ENCODE results near the gene SARDH.

The SARDH gene

GRCh38 chr9:133692364-133692985 lies 45.7 kb downstream of the SARDH start:
- no peak for TF ChIP-seq EZH2 (IDR thresholded peaks at IDR 0.05; ENCODE audit: borderline replicate concordance, low read length)
- TF ChIP-seq, protein P1, sequence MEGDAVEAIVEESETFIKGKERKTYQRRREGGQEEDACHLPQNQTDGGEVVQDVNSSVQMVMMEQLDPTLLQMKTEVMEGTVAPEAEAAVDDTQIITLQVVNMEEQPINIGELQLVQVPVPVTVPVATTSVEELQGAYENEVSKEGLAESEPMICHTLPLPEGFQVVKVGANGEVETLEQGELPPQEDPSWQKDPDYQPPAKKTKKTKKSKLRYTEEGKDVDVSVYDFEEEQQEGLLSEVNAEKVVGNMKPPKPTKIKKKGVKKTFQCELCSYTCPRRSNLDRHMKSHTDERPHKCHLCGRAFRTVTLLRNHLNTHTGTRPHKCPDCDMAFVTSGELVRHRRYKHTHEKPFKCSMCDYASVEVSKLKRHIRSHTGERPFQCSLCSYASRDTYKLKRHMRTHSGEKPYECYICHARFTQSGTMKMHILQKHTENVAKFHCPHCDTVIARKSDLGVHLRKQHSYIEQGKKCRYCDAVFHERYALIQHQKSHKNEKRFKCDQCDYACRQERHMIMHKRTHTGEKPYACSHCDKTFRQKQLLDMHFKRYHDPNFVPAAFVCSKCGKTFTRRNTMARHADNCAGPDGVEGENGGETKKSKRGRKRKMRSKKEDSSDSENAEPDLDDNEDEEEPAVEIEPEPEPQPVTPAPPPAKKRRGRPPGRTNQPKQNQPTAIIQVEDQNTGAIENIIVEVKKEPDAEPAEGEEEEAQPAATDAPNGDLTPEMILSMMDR (IDR thresholded peaks at IDR 0.05; ENCODE audit: low read length) = no peak
- Histone ChIP-seq H3K79me2 (ENCODE audit: insufficient read depth, low read length) (no peaks in the 10 kb centered on the region), H3K4me1 (ENCODE audit: insufficient read depth, low read length, severe bottlenecking) (no peaks in the 10 kb centered on the region), H3K27me3 (ENCODE audit: insufficient read depth, low read length) (0 out of 2 replicates have a peak, but pooled peaks cover 17% of the 10 kb centered on the region), H3K4me3 (ENCODE audit: low read depth, low read length, poor library complexity, severe bottlenecking) (no peak overlapping the region), H2AFZ (ENCODE audit: low read length) (no peak overlapping the region), H4K20me1 (ENCODE audit: insufficient read depth, low read length) (no peaks in the 10 kb centered on the region), H3K9me2 (ENCODE audit: low read depth, low read length) (no peaks in the 10 kb centered on the region), H3F3A (ENCODE audit: insufficient read depth, low read length) (no peaks in the 10 kb centered on the region), H3K9me3 (ENCODE audit: low read length) (no peaks in the 10 kb centered on the region), H3K27ac (ENCODE audit: low read depth, low read length, poor library complexity, severe bottlenecking) (no peak overlapping the region), H3K36me3 (ENCODE audit: insufficient read depth, low read length) (no peaks in the 10 kb centered on the region), H3K4me2 (ENCODE audit: low read length) (no peak overlapping the region), H3K9ac (ENCODE audit: low read length) (no peak overlapping the region)

GRCh38 chr9:133691626-133692363 lies 46.4 kb downstream of the SARDH start:
- Histone ChIP-seq H3K4me2 (ENCODE audit: low read length) (no peak overlapping the region), H3K4me1 (ENCODE audit: insufficient read depth, low read length, severe bottlenecking) (no peaks in the 10 kb centered on the region), H4K20me1 (ENCODE audit: insufficient read depth, low read length) (no peaks in the 10 kb centered on the region), H3K4me3 (ENCODE audit: low read depth, low read length, poor library complexity, severe bottlenecking) (no peak overlapping the region), H3K9me3 (ENCODE audit: low read length) (no peaks in the 10 kb centered on the region), H3K9me2 (ENCODE audit: low read depth, low read length) (no peaks in the 10 kb centered on the region), H3K9ac (ENCODE audit: low read length) (no peak overlapping the region), H3K36me3 (ENCODE audit: insufficient read depth, low read length) (no peaks in the 10 kb centered on the region), H2AFZ (ENCODE audit: low read length) (no peak overlapping the region), H3K79me2 (ENCODE audit: insufficient read depth, low read length) (no peaks in the 10 kb centered on the region), H3K27me3 (ENCODE audit: insufficient read depth, low read length) (0 out of 2 replicates have a peak, but pooled peaks cover 17% of the 10 kb centered on the region), H3K27ac (ENCODE audit: low read depth, low read length, poor library complexity, severe bottlenecking) (no peak overlapping the region), H3F3A (ENCODE audit: insufficient read depth, low read length) (no peaks in the 10 kb centered on the region)
- TF ChIP-seq, protein P1 (IDR thresholded peaks at IDR 0.05; ENCODE audit: low read length) = no peak
- TF ChIP-seq EZH2 (IDR thresholded peaks at IDR 0.05; ENCODE audit: borderline replicate concordance, low read length) = no peak

GRCh38 chr9:133691191-133691590 lies 47.0 kb downstream of the SARDH start:
- Histone ChIP-seq H4K20me1 (ENCODE audit: insufficient read depth, low read length) (no peaks in the 10 kb centered on the region), H2AFZ (ENCODE audit: low read length) (no peak overlapping the region), H3K4me2 (ENCODE audit: low read length) (no peak overlapping the region), H3K9me2 (ENCODE audit: low read depth, low read length) (no peaks in the 10 kb centered on the region), H3K4me1 (ENCODE audit: insufficient read depth, low read length, severe bottlenecking) (no peaks in the 10 kb centered on the region), H3K36me3 (ENCODE audit: insufficient read depth, low read length) (no peaks in the 10 kb centered on the region), H3K79me2 (ENCODE audit: insufficient read depth, low read length) (no peaks in the 10 kb centered on the region), H3K27ac (ENCODE audit: low read depth, low read length, poor library complexity, severe bottlenecking) (no peak overlapping the region), H3K4me3 (ENCODE audit: low read depth, low read length, poor library complexity, severe bottlenecking) (no peak overlapping the region), H3K9ac (ENCODE audit: low read length) (no peak overlapping the region), H3K9me3 (ENCODE audit: low read length) (no peaks in the 10 kb centered on the region), H3K27me3 (ENCODE audit: insufficient read depth, low read length) (0 out of 2 replicates have a peak, but pooled peaks cover 17% of the 10 kb centered on the region), H3F3A (ENCODE audit: insufficient read depth, low read length) (no peaks in the 10 kb centered on the region)
- TF ChIP-seq, protein P1 (IDR thresholded peaks at IDR 0.05; ENCODE audit: low read length) = no peak
- no peak for TF ChIP-seq EZH2 (IDR thresholded peaks at IDR 0.05; ENCODE audit: borderline replicate concordance, low read length)
